ENCODE data around the gene TRIM32. TPM values are rescaled to one million over a fixed set of nuclear protein-coding genes. Genes with fewer than 3 reads are reported as not detected.

Gene TRIM32
- total RNA-seq, 1 experiment from 2014 or later, result 20.2 TPM

DNA sequence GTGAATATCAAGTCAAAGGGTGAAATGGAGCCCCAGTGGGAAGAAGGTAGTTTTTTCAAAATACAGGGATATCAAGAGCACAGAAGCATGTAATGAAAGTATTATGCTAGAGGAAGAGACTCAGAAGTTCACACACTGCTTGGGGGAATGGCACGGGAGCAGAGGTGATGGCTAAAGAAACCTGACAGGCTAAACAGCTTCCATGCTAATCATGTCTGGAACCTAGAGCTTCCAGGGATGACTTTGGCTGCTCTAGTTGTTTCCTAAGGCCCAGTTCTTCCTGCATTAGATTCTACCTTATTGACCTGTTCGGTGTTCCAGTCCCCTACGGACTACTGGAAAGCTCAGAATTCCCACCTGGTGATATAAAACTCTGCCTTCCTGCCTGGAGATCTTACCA is 34.3 kb downstream of the TRIM32 start:
- no peak overlapping the region for H3K27ac ChIP-seq (ENCODE audit: low read length)
- no peak for DNase-seq (ENCODE audit: low read depth, low spot score)
- POLR2A ChIA-PET, result no interaction called here
- ATAC-seq, result no peak
- no peaks in the 10 kb centered on the region for H3K36me3 ChIP-seq (ENCODE audit: control insufficient read depth, insufficient read depth, low read length)
- TF ChIP-seq SIN3A (IDR thresholded peaks at IDR 0.05; ENCODE audit: borderline replicate concordance, insufficient read depth, low read depth, low read length), result no peak
- TF ChIP-seq POLR2AphosphoS5 (IDR thresholded peaks at IDR 0.05; ENCODE audit: low read depth, low read length), result no peak
- no peak for TF ChIP-seq TCF7L2 (IDR thresholded peaks at IDR 0.05; ENCODE audit: low read depth, low read length)
- TF ChIP-seq, protein P1, sequence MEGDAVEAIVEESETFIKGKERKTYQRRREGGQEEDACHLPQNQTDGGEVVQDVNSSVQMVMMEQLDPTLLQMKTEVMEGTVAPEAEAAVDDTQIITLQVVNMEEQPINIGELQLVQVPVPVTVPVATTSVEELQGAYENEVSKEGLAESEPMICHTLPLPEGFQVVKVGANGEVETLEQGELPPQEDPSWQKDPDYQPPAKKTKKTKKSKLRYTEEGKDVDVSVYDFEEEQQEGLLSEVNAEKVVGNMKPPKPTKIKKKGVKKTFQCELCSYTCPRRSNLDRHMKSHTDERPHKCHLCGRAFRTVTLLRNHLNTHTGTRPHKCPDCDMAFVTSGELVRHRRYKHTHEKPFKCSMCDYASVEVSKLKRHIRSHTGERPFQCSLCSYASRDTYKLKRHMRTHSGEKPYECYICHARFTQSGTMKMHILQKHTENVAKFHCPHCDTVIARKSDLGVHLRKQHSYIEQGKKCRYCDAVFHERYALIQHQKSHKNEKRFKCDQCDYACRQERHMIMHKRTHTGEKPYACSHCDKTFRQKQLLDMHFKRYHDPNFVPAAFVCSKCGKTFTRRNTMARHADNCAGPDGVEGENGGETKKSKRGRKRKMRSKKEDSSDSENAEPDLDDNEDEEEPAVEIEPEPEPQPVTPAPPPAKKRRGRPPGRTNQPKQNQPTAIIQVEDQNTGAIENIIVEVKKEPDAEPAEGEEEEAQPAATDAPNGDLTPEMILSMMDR (IDR thresholded peaks at IDR 0.05), result no peak
- TF ChIP-seq, protein P2, sequence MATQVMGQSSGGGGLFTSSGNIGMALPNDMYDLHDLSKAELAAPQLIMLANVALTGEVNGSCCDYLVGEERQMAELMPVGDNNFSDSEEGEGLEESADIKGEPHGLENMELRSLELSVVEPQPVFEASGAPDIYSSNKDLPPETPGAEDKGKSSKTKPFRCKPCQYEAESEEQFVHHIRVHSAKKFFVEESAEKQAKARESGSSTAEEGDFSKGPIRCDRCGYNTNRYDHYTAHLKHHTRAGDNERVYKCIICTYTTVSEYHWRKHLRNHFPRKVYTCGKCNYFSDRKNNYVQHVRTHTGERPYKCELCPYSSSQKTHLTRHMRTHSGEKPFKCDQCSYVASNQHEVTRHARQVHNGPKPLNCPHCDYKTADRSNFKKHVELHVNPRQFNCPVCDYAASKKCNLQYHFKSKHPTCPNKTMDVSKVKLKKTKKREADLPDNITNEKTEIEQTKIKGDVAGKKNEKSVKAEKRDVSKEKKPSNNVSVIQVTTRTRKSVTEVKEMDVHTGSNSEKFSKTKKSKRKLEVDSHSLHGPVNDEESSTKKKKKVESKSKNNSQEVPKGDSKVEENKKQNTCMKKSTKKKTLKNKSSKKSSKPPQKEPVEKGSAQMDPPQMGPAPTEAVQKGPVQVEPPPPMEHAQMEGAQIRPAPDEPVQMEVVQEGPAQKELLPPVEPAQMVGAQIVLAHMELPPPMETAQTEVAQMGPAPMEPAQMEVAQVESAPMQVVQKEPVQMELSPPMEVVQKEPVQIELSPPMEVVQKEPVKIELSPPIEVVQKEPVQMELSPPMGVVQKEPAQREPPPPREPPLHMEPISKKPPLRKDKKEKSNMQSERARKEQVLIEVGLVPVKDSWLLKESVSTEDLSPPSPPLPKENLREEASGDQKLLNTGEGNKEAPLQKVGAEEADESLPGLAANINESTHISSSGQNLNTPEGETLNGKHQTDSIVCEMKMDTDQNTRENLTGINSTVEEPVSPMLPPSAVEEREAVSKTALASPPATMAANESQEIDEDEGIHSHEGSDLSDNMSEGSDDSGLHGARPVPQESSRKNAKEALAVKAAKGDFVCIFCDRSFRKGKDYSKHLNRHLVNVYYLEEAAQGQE (IDR thresholded peaks at IDR 0.05; ENCODE audit: insufficient read depth in 1 of 2, low read depth in 2 of 2, low read length in 1 of 2), result no peak
- H3K27me3 ChIP-seq (ENCODE audit: control insufficient read depth, insufficient read depth, low read length), result no peaks in the 10 kb centered on the region
- intact Hi-C loops (cut with micrococcal nuclease; ENCODE audit: unreplicated experiment) (no loop called here), in situ Hi-C loops (cut with HindIII; ENCODE audit: low pct_unique_long_range_greater_than_20kb, low sequenced_read_pairs) (no loop called here)
- no peaks in the 10 kb centered on the region for H3K4me1 ChIP-seq (ENCODE audit: control insufficient read depth, insufficient read depth, low read length)
- H3K4me3 ChIP-seq (ENCODE audit: low read depth in 2 of 2, low read length in 2 of 2), result no peak overlapping the region
- no peaks in the 10 kb centered on the region for H3K9me3 ChIP-seq (ENCODE audit: control insufficient read depth, insufficient read depth, low read depth, low read length)
- CTCF ChIA-PET, result no interaction called here
- BruUV-seq (replicated peaks), result no TSS peak

DNA sequence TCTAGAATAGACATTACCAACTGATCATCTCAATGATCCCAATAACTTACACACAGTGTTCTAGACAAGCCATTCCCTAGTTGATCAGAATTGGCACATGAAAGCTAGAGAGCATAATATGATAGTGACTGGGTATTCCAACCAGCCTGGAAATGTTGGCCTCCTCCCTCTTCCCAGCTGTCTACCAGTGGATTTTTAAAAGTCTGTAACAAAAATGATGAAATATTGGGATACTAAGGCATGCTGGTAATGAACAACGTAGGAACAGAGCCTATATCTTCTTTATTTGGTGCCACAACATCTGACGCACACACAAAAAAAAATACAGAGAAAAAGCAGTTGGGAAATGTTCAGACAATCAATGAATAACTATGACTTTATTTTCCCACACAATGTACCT is 34.8 kb downstream of the TRIM32 start:
- CTCF ChIA-PET, result no interaction called here
- intact Hi-C loops (cut with micrococcal nuclease; ENCODE audit: unreplicated experiment), result no loop called here
- no TSS peak for BruUV-seq (replicated peaks)

More for the DNA sequence above, 34.8 kb downstream of the TRIM32 start:
- Histone ChIP-seq H3K4me1 (ENCODE audit: control insufficient read depth, insufficient read depth, low read length) (no peaks in the 10 kb centered on the region), H3K27me3 (ENCODE audit: control insufficient read depth, insufficient read depth, low read length) (no peaks in the 10 kb centered on the region), H3K4me3 (ENCODE audit: low read depth in 2 of 2, low read length in 2 of 2) (no peak overlapping the region), H3K36me3 (ENCODE audit: control insufficient read depth, insufficient read depth, low read length) (no peaks in the 10 kb centered on the region), H3K9me3 (ENCODE audit: control insufficient read depth, insufficient read depth, low read depth, low read length) (no peaks in the 10 kb centered on the region), H3K27ac (ENCODE audit: low read length) (no peak overlapping the region)
- DNase-seq (ENCODE audit: low read depth, low spot score) (no peak), ATAC-seq (no peak)
- TF ChIP-seq, protein P1 (IDR thresholded peaks at IDR 0.05), result no peak
- TF ChIP-seq TCF7L2 (IDR thresholded peaks at IDR 0.05; ENCODE audit: low read depth, low read length) (no peak), POLR2AphosphoS5 (IDR thresholded peaks at IDR 0.05; ENCODE audit: low read depth, low read length) (no peak), SIN3A (IDR thresholded peaks at IDR 0.05; ENCODE audit: borderline replicate concordance, insufficient read depth, low read depth, low read length) (no peak)
- TF ChIP-seq, protein P2 (IDR thresholded peaks at IDR 0.05; ENCODE audit: insufficient read depth in 1 of 2, low read depth in 2 of 2, low read length in 1 of 2), result no peak
- POLR2A ChIA-PET, result no interaction called here
- in situ Hi-C loops (cut with HindIII; ENCODE audit: low pct_unique_long_range_greater_than_20kb, low sequenced_read_pairs), result no loop called here
